GM12878 (cell line): Measurements from ENCODE around the gene PRR18. TPM values are rescaled to one million over a fixed set of nuclear protein-coding genes. Genes with fewer than 3 reads are reported as not detected.

Experiments
- ASH2L ChIP-seq: fragments of 300-600, 200-600 bp; sonication (generic); IDR thresholded peaks from 2 replicates; pipeline ENCODE4 v1.6.1; 2017; ENCODE audit warnings: low read depth, mild to moderate bottlenecking, borderline replicate concordance
- BACH1 ChIP-seq: fragments of 450-650 bp; IDR thresholded peaks from 2 replicates; pipeline ENCODE4 v1.6.1; 2017; ENCODE audit warnings: mild to moderate bottlenecking, borderline replicate concordance
- CHD2 ChIP-seq: IDR thresholded peaks from 2 replicates; pipeline ENCODE4 v1.6.1; 2011; ENCODE audit warnings: low read depth, low read length, improper control_type of control experiment, borderline replicate concordance
- CHD4 ChIP-seq: fragments of 200-600 bp; sonication (generic); IDR thresholded peaks from 2 replicates; pipeline ENCODE4 v1.6.1; 2016; ENCODE audit warnings: mild to moderate bottlenecking
- EP300 ChIP-seq, 2 experiments: fragments of 150-350 bp in 1 of 2; IDR thresholded peaks; 2 replicates each; pipeline ENCODE4 v1.6.1; 2011 to 2012; ENCODE audit warnings: low read depth in 2 of 2, low read length in 2 of 2, borderline replicate concordance in 1 of 2, improper control_type of control experiment in 1 of 2, inconsistent platforms in 1 of 2; ENCODE audit not compliant: control insufficient read depth in 1 of 2
- ETV6 ChIP-seq, 2 experiments: fragments of 450-650 bp in 1 of 2; IDR thresholded peaks in 1 of 2; conservative IDR thresholded peaks in 1 of 2; 2 replicates each; pipeline ENCODE4 v1.6.1; 2014; ENCODE audit warnings: antibody characterized with exemption in 1 of 2, borderline replicate concordance in 1 of 2, low read depth in 1 of 2, mild to moderate bottlenecking in 1 of 2, moderate library complexity in 1 of 2
- EZH2 ChIP-seq: IDR thresholded peaks from 2 replicates; pipeline ENCODE4 v1.6.1; 2012; ENCODE audit warnings: low read depth, mild to moderate bottlenecking, control low read depth, inconsistent platforms, low read length, borderline replicate concordance; ENCODE audit not compliant: control insufficient read depth
- FOXM1 ChIP-seq: IDR thresholded peaks from 2 replicates; pipeline ENCODE4 v1.6.1; 2012; ENCODE audit warnings: low read depth, mild to moderate bottlenecking, inconsistent platforms, low read length, moderate library complexity
- IKZF1 ChIP-seq: fragments of 450-650 bp; conservative IDR thresholded peaks from 2 replicates; pipeline ENCODE4 v1.6.1; 2017; ENCODE audit warnings: antibody characterized with exemption, mild to moderate bottlenecking
- IKZF2 ChIP-seq, 2 experiments: fragments of 450-650 bp; IDR thresholded peaks; 2 replicates each; pipeline ENCODE4 v1.6.1; 2017; ENCODE audit warnings: mild to moderate bottlenecking in 2 of 2, moderate library complexity in 2 of 2
- IRF4 ChIP-seq: IDR thresholded peaks from 2 replicates; pipeline ENCODE4 v1.6.1; 2011; ENCODE audit warnings: low read depth, low read length
- JUNB ChIP-seq: IDR thresholded peaks from 2 replicates; pipeline ENCODE4 v1.6.1; 2016; ENCODE audit warnings: antibody characterized with exemption, mild to moderate bottlenecking
- PML ChIP-seq: IDR thresholded peaks from 2 replicates; pipeline ENCODE4 v1.6.1; 2012; ENCODE audit warnings: low read length, inconsistent platforms
- RAD51 ChIP-seq: fragments of 450-650 bp; IDR thresholded peaks from 2 replicates; pipeline ENCODE4 v1.6.1; 2016; ENCODE audit warnings: moderate library complexity, mild to moderate bottlenecking, inconsistent platforms
- SREBF2 ChIP-seq: IDR thresholded peaks from 2 replicates; pipeline ENCODE4 v1.6.1; 2012; ENCODE audit warnings: mild to moderate bottlenecking, low read length
- TARDBP ChIP-seq: IDR thresholded peaks from 2 replicates; pipeline ENCODE4 v1.6.1; 2016; ENCODE audit warnings: borderline replicate concordance
- ZNF217 ChIP-seq: fragments of 450-650 bp; IDR thresholded peaks from 2 replicates; pipeline ENCODE4 v1.6.1; 2017; ENCODE audit warnings: antibody characterized with exemption, mild to moderate bottlenecking
- polyA plus RNA-seq, 11 experiments: library from polyadenylated mRNA; depleted of rRNA in 4 of 11; unstranded in 6 of 11; stranded (reverse) in 5 of 11; fragments of >200 nt; fragmentation: Nextera tagmentation in 4 of 11; fragmentation: Illumina TruSeq in 1 of 11; extraction: Ambion mirVana in 4 of 11; extraction: Trizol in 1 of 11; gene quantifications; 1 replicate in 1 of 11; 2 replicates in 10 of 11; pipeline versions ENCODE4 v1.2.1 to v1.2.3, GENCODE V29; 2011 to 2016; ENCODE audit warnings: inconsistent platforms in 2 of 11, missing spikeins in 2 of 11, low read depth in 1 of 11
- total RNA-seq, 4 experiments: library from RNA; depleted of rRNA in 3 of 4; stranded (reverse); fragments of >200 nt in 3 of 4; fragmentation: Illumina TruSeq in 1 of 4; extraction: Trizol in 1 of 4; gene quantifications; 2 replicates each; pipeline versions ENCODE4 v1.2.1 to v1.2.3, GENCODE V29; 2013 to 2021
- TF ChIP-seq, protein P1 (sequence below): fragments of 450-650 bp; IDR thresholded peaks from 2 replicates; pipeline ENCODE4 v1.6.1; 2017; ENCODE audit warnings: low read depth, mild to moderate bottlenecking, moderate library complexity
- TF ChIP-seq, protein P2 (sequence below): fragments of 450-650 bp; formaldehyde crosslinking; IDR thresholded peaks from 2 replicates; pipeline ENCODE4 v1.5.0; 2022; ENCODE audit warnings: mild to moderate bottlenecking, missing genetic modification characterization
- TF ChIP-seq, protein P3 (sequence below): IDR thresholded peaks from 2 replicates; pipeline ENCODE4 v1.6.1; 2012; ENCODE audit warnings: low read depth, low read length, improper control_type of control experiment
- TF ChIP-seq, protein P4 (sequence below): IDR thresholded peaks from 2 replicates; pipeline ENCODE4 v1.6.1; 2012; ENCODE audit warnings: low read length, inconsistent platforms

Gene PRR18
- total and polyA plus RNA-seq, 10 of the 15 experiments (the other 5 are each of a cell fraction or from before 2014, with no cell fraction given) = 0.13 to 8.2 (median 1.6) TPM

DNA sequence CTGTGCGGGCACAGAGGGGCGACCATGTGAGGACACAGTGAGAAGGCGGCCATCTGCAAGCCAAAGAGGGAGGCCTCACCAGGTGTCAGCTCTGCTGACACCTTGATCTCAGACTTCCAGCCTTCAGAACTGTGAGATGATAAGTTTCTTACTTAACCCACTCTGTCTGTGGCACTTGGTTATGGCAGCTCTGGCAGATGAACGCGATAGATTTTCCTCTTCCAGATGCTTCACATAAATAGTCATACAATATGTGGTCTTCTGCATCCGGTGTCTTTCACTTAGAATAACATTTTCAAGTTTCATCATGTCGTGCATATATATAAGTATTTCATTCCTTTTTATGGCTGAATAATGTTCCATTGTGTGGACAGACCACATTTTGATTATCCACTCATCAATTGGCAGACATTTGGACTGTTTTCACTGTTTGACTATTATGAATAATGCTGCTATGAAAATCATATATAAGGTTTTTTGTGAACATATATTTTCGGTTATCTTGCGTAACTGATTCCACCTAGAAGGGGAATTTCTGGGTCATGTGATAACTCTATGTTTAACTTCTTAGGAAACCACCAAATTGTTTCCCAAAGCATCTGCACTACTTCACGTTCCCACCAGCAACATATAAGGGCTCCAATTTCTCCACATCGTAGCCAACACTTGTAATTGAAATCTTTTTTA lies 30.2 kb downstream of the PRR18 start (continued):
- TF ChIP-seq ETV6 (conservative IDR thresholded peaks at IDR 0.05 in 1 of 2, IDR thresholded peaks at IDR 0.05 in 1 of 2; ENCODE audit: borderline replicate concordance in 1 of 2, low read depth in 1 of 2) (no peak), ASH2L (no peak), EP300 (IDR thresholded peaks at IDR 0.05; ENCODE audit: borderline replicate concordance in 1 of 2, control insufficient read depth in 1 of 2, low read depth in 2 of 2, low read length in 2 of 2) (no peak), RAD51 (peak; percentile 79), EZH2 (no peak), IKZF2 (IDR thresholded peaks at IDR 0.05) (peak in 1 of 2 experiments; percentile 10; a peak in 1 of 4 replicates), BACH1 (no peak), TARDBP (no peak), ZNF217 (peak; percentile 77; the same call in 1 of the 2 replicates), SREBF2 (no peak), IRF4 (no peak), PML (no peak), CHD2 (no peak), IKZF1 (0 out of 2 replicates have a peak, but pooled peaks have one; percentile 23), JUNB (peak; percentile 54; the same call in 1 of the 2 replicates), CHD4 (no peak), FOXM1 (peak; percentile 64; the same call in 1 of the 2 replicates)
- TF ChIP-seq, protein P1, sequence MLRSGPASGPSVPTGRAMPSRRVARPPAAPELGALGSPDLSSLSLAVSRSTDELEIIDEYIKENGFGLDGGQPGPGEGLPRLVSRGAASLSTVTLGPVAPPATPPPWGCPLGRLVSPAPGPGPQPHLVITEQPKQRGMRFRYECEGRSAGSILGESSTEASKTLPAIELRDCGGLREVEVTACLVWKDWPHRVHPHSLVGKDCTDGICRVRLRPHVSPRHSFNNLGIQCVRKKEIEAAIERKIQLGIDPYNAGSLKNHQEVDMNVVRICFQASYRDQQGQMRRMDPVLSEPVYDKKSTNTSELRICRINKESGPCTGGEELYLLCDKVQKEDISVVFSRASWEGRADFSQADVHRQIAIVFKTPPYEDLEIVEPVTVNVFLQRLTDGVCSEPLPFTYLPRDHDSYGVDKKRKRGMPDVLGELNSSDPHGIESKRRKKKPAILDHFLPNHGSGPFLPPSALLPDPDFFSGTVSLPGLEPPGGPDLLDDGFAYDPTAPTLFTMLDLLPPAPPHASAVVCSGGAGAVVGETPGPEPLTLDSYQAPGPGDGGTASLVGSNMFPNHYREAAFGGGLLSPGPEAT = peak; percentile 62; the same call in 1 of the 2 replicates
- TF ChIP-seq, protein P2, sequence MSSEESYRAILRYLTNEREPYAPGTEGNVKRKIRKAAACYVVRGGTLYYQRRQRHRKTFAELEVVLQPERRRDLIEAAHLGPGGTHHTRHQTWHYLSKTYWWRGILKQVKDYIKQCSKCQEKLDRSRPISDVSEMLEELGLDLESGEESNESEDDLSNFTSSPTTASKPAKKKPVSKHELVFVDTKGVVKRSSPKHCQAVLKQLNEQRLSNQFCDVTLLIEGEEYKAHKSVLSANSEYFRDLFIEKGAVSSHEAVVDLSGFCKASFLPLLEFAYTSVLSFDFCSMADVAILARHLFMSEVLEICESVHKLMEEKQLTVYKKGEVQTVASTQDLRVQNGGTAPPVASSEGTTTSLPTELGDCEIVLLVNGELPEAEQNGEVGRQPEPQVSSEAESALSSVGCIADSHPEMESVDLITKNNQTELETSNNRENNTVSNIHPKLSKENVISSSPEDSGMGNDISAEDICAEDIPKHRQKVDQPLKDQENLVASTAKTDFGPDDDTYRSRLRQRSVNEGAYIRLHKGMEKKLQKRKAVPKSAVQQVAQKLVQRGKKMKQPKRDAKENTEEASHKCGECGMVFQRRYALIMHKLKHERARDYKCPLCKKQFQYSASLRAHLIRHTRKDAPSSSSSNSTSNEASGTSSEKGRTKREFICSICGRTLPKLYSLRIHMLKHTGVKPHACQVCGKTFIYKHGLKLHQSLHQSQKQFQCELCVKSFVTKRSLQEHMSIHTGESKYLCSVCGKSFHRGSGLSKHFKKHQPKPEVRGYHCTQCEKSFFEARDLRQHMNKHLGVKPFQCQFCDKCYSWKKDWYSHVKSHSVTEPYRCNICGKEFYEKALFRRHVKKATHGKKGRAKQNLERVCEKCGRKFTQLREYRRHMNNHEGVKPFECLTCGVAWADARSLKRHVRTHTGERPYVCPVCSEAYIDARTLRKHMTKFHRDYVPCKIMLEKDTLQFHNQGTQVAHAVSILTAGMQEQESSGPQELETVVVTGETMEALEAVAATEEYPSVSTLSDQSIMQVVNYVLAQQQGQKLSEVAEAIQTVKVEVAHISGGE = no peak
- TF ChIP-seq, protein P3, sequence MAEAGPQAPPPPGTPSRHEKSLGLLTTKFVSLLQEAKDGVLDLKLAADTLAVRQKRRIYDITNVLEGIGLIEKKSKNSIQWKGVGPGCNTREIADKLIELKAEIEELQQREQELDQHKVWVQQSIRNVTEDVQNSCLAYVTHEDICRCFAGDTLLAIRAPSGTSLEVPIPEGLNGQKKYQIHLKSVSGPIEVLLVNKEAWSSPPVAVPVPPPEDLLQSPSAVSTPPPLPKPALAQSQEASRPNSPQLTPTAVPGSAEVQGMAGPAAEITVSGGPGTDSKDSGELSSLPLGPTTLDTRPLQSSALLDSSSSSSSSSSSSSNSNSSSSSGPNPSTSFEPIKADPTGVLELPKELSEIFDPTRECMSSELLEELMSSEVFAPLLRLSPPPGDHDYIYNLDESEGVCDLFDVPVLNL = no peak
- TF ChIP-seq, protein P4, sequence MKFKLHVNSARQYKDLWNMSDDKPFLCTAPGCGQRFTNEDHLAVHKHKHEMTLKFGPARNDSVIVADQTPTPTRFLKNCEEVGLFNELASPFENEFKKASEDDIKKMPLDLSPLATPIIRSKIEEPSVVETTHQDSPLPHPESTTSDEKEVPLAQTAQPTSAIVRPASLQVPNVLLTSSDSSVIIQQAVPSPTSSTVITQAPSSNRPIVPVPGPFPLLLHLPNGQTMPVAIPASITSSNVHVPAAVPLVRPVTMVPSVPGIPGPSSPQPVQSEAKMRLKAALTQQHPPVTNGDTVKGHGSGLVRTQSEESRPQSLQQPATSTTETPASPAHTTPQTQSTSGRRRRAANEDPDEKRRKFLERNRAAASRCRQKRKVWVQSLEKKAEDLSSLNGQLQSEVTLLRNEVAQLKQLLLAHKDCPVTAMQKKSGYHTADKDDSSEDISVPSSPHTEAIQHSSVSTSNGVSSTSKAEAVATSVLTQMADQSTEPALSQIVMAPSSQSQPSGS = peak; percentile 66
